Peyer's patch (tissue), 4 donors: ENCODE results near the gene RAB31.

ENCODE experiments used
- CTCF ChIP-seq, 6 experiments: fragments of 450-650 bp in 4 of 6; fragments of 200-600 bp in 2 of 6; sonication (generic) in 1 of 6; IDR thresholded peaks; one replicate each; pipeline ENCODE4 v1.5.1; 2017 to 2019; ENCODE audit warnings: antibody characterized with exemption in 6 of 6, mild to moderate bottlenecking in 3 of 6, moderate library complexity in 1 of 6
- POLR2A ChIP-seq, 2 donors: fragments of 450-650 bp; IDR thresholded peaks; one replicate each; pipeline ENCODE4 v1.5.1; 2017; ENCODE audit warnings: antibody characterized with exemption in 2 of 2, mild to moderate bottlenecking in 2 of 2, moderate library complexity in 2 of 2

GRCh38 chr18:9756271-9756932 is 48.3 kb downstream of the RAB31 start:
- no peak for TF ChIP-seq CTCF (IDR thresholded peaks at IDR 0.05)
- TF ChIP-seq POLR2A (IDR thresholded peaks at IDR 0.05), result no peak
